Ishikawa (cell line): ENCODE data around the gene ZSWIM6.

ENCODE experiments used
- CEBPB ChIP-seq: IDR thresholded peaks from 2 replicates; pipeline ENCODE4 v1.6.1; 2012
- CREB1 ChIP-seq: IDR thresholded peaks from 2 replicates; pipeline ENCODE4 v1.6.1; 2012; ENCODE audit warnings: low read depth
- EGR1 ChIP-seq: IDR thresholded peaks from 2 replicates; pipeline ENCODE4 v1.6.1; 2012
- EP300 ChIP-seq: IDR thresholded peaks from 2 replicates; pipeline ENCODE4 v1.6.1; 2012; ENCODE audit warnings: borderline replicate concordance
- NFIC ChIP-seq: IDR thresholded peaks from 2 replicates; pipeline ENCODE4 v1.6.1; 2012
- RAD21 ChIP-seq: IDR thresholded peaks from 2 replicates; pipeline ENCODE4 v1.6.1; 2012; ENCODE audit warnings: low read depth
- TAF1 ChIP-seq: IDR thresholded peaks from 2 replicates; pipeline ENCODE4 v1.6.1; 2012; ENCODE audit warnings: low read depth, mild to moderate bottlenecking
- TCF12 ChIP-seq: IDR thresholded peaks from 2 replicates; pipeline ENCODE4 v1.6.1; 2012; ENCODE audit warnings: low read depth
- TEAD4 ChIP-seq: IDR thresholded peaks from 2 replicates; pipeline ENCODE4 v1.6.1; 2012
- YY1 ChIP-seq: IDR thresholded peaks from 2 replicates; pipeline ENCODE4 v1.6.1; 2012; ENCODE audit warnings: low read depth
- TF ChIP-seq, protein P1 (sequence below): IDR thresholded peaks from 2 replicates; pipeline ENCODE4 v1.6.1; 2012
- TF ChIP-seq, protein P2 (sequence below): IDR thresholded peaks from 2 replicates; pipeline ENCODE4 v1.6.1; 2012; ENCODE audit warnings: low read depth, mild to moderate bottlenecking

DNA sequence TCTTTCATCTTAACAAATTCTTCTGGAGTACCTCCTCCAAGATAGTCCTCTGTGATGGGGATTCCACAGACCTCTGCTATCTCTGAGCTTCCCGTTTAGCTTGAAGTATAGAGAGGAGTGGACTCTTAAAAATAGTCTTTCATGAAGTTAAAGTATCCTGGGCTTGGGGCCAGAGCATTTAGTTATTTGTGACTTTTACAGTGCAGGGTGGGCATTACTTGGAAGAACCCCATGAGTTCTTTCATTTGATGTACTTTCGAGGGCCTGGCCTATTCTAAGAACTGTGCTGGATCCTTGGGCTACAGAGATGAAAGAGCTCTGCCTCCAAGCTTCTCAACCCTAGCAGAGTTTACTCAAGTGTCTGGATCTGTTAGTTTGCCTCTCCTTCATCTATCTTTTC, 131.5 kb downstream of the ZSWIM6 start:
- TF ChIP-seq CEBPB (no peak), TEAD4 (no peak), TCF12 (no peak), RAD21 (no peak), EP300 (no peak), EGR1 (no peak), YY1 (no peak), TAF1 (no peak), CREB1 (no peak), NFIC (no peak)
- TF ChIP-seq, protein P1, sequence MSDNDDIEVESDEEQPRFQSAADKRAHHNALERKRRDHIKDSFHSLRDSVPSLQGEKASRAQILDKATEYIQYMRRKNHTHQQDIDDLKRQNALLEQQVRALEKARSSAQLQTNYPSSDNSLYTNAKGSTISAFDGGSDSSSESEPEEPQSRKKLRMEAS, result no peak
- TF ChIP-seq, protein P2, sequence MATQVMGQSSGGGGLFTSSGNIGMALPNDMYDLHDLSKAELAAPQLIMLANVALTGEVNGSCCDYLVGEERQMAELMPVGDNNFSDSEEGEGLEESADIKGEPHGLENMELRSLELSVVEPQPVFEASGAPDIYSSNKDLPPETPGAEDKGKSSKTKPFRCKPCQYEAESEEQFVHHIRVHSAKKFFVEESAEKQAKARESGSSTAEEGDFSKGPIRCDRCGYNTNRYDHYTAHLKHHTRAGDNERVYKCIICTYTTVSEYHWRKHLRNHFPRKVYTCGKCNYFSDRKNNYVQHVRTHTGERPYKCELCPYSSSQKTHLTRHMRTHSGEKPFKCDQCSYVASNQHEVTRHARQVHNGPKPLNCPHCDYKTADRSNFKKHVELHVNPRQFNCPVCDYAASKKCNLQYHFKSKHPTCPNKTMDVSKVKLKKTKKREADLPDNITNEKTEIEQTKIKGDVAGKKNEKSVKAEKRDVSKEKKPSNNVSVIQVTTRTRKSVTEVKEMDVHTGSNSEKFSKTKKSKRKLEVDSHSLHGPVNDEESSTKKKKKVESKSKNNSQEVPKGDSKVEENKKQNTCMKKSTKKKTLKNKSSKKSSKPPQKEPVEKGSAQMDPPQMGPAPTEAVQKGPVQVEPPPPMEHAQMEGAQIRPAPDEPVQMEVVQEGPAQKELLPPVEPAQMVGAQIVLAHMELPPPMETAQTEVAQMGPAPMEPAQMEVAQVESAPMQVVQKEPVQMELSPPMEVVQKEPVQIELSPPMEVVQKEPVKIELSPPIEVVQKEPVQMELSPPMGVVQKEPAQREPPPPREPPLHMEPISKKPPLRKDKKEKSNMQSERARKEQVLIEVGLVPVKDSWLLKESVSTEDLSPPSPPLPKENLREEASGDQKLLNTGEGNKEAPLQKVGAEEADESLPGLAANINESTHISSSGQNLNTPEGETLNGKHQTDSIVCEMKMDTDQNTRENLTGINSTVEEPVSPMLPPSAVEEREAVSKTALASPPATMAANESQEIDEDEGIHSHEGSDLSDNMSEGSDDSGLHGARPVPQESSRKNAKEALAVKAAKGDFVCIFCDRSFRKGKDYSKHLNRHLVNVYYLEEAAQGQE, result no peak
